ENCODE measurements around the gene CCDC38. TPM values are rescaled to one million over a fixed set of nuclear protein-coding genes. Genes with fewer than 3 reads are reported as not detected.

CCDC38 gene
- total and polyA plus RNA-seq, 9 of the 15 experiments (the other 6 are each of a cell fraction or from before 2014, with no cell fraction given): not detected

- TF ChIP-seq, protein P1, sequence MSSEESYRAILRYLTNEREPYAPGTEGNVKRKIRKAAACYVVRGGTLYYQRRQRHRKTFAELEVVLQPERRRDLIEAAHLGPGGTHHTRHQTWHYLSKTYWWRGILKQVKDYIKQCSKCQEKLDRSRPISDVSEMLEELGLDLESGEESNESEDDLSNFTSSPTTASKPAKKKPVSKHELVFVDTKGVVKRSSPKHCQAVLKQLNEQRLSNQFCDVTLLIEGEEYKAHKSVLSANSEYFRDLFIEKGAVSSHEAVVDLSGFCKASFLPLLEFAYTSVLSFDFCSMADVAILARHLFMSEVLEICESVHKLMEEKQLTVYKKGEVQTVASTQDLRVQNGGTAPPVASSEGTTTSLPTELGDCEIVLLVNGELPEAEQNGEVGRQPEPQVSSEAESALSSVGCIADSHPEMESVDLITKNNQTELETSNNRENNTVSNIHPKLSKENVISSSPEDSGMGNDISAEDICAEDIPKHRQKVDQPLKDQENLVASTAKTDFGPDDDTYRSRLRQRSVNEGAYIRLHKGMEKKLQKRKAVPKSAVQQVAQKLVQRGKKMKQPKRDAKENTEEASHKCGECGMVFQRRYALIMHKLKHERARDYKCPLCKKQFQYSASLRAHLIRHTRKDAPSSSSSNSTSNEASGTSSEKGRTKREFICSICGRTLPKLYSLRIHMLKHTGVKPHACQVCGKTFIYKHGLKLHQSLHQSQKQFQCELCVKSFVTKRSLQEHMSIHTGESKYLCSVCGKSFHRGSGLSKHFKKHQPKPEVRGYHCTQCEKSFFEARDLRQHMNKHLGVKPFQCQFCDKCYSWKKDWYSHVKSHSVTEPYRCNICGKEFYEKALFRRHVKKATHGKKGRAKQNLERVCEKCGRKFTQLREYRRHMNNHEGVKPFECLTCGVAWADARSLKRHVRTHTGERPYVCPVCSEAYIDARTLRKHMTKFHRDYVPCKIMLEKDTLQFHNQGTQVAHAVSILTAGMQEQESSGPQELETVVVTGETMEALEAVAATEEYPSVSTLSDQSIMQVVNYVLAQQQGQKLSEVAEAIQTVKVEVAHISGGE (CRISPR knock-in tag; IDR thresholded peaks at IDR 0.05): peak in 1 of 3 experiments; percentile 32; a peak in 1 of 6 replicates
- TF ChIP-seq, protein P2, sequence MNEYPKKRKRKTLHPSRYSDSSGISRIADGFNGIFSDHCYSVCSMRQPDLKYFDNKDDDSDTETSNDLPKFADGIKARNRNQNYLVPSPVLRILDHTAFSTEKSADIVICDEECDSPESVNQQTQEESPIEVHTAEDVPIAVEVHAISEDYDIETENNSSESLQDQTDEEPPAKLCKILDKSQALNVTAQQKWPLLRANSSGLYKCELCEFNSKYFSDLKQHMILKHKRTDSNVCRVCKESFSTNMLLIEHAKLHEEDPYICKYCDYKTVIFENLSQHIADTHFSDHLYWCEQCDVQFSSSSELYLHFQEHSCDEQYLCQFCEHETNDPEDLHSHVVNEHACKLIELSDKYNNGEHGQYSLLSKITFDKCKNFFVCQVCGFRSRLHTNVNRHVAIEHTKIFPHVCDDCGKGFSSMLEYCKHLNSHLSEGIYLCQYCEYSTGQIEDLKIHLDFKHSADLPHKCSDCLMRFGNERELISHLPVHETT (CRISPR knock-in tag; conservative IDR thresholded peaks at IDR 0.05 in 1 of 2, IDR thresholded peaks at IDR 0.05 in 1 of 2): peak in 1 of 2 experiments; percentile 48; a peak in 1 of 4 replicates
- no peak for TF ChIP-seq HNRNPK (IDR thresholded peaks at IDR 0.05; ENCODE audit: low read depth, low read length, poor library complexity, severe bottlenecking)
- TF ChIP-seq ETS1 (conservative IDR thresholded peaks at IDR 0.05; ENCODE audit: control insufficient read depth, low read depth, low read length): peak; percentile 52; the same call in 1 of the 2 replicates
- TF ChIP-seq PHF20 (IDR thresholded peaks at IDR 0.05; ENCODE audit: partially characterized antibody): peak; percentile 97
- TF ChIP-seq KDM5B (IDR thresholded peaks at IDR 0.05; ENCODE audit: insufficient replicate concordance, low read depth, low read length): peak; percentile 60
- 0 out of 2 replicates have a peak, but pooled peaks have one; percentile 22 for TF ChIP-seq JUN (IDR thresholded peaks at IDR 0.05; ENCODE audit: borderline replicate concordance, low read depth, low read length)
- TF ChIP-seq JUN (CRISPR knock-in tag; IDR thresholded peaks at IDR 0.05; ENCODE audit: borderline replicate concordance): no peak
- TF ChIP-seq PML (IDR thresholded peaks at IDR 0.05; ENCODE audit: low read length): peak; percentile 30
- TF ChIP-seq, protein P3, sequence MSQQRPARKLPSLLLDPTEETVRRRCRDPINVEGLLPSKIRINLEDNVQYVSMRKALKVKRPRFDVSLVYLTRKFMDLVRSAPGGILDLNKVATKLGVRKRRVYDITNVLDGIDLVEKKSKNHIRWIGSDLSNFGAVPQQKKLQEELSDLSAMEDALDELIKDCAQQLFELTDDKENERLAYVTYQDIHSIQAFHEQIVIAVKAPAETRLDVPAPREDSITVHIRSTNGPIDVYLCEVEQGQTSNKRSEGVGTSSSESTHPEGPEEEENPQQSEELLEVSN (IDR thresholded peaks at IDR 0.05; ENCODE audit: borderline replicate concordance in 1 of 2, extremely low read depth in 1 of 2, insufficient read depth in 1 of 2, insufficient read length in 1 of 2, low read depth in 1 of 2, low read length in 1 of 2, poor library complexity in 1 of 2, severe bottlenecking in 1 of 2): peak; percentile 60 to 65
Measured at GRCh38 chr12:95858451-95859343, 83.7 kb downstream of the CCDC38 start, which contains the start of gene SNRPF (continued).
